GM12878 (cell line): ENCODE results near the gene LXN. TPM values are rescaled to one million over a fixed set of nuclear protein-coding genes. Genes with fewer than 3 reads are reported as not detected.

ENCODE experiments used
- ATAC-seq: fragments of 200-7000 bp; cut with Tn5 transposase; 3 replicates; pipeline ENCODE4 v1.9.1; 2020; ENCODE audit warnings: mild to moderate bottlenecking, moderate library complexity
- BruUV-seq: library from RNA; stranded (reverse); fragments of 400-500 nt; replicated peaks from 2 replicates; lab custom pipeline; 2021; lab: Mats Ljungman, UMichigan
- CTCF ChIA-PET: fragments of 300-600 bp; sonication (Branson Sonifier 250); formaldehyde crosslinking; extraction: SDS; loops from one replicate; lab custom pipeline; 2021; ENCODE audit warnings: inconsistent platforms; lab: Yijun Ruan, JAX
- POLR2A ChIA-PET: fragments of 350-600 bp; formaldehyde crosslinking; extraction: SDS; loops from one replicate; lab custom pipeline; 2021; ENCODE audit warnings: inconsistent platforms; lab: Charles Lee
- RAD21 ChIA-PET: fragments of 300-600 bp; sonication (Branson Sonifier 250); formaldehyde crosslinking; loops from one replicate; lab custom pipeline; 2023; ENCODE audit warnings: antibody characterized with exemption; ENCODE audit not compliant: unreplicated experiment; lab: Charles Lee
- SMC1A ChIA-PET: fragments of 300-600 bp; sonication (Branson Sonifier 250); formaldehyde crosslinking; loops from one replicate; lab custom pipeline; 2023; ENCODE audit not compliant: unreplicated experiment, uncharacterized antibody; lab: Charles Lee
- DNase-seq: peaks from one replicate; pipeline ENCODE4 v3.0.0-alpha.2; 2011; ENCODE audit warnings: low read depth, low spot score
- FAIRE-seq: peaks from 3 replicates; lab custom pipeline; 2011; peaks lifted over from hg19 to GRCh38; lab: Jason Lieb, UNC
- H2AFZ ChIP-seq: 2 replicates; pipeline ENCODE4 v1.6.0; 2011; ENCODE audit warnings: low read depth, low read length, control low read depth; ENCODE audit not compliant: control insufficient read depth
- H3K27ac ChIP-seq: 2 replicates; pipeline ENCODE4 v1.5.1; 2011; ENCODE audit warnings: control low read depth; ENCODE audit not compliant: control insufficient read depth, insufficient read depth
- H3K27me3 ChIP-seq, 2 experiments: replicated peaks in 1 of 2; 2 replicates each; pipeline versions ENCODE4 v1.6.0 to v1.6.1; 2011; ENCODE audit warnings: low read length in 1 of 2; ENCODE audit not compliant: control insufficient read depth in 2 of 2, insufficient read depth in 2 of 2
- H3K36me3 ChIP-seq, 2 experiments: 2 replicates each; pipeline ENCODE4 v1.5.1; 2011; ENCODE audit warnings: low read length in 1 of 2; ENCODE audit not compliant: control insufficient read depth in 2 of 2, insufficient read depth in 2 of 2
- H3K4me1 ChIP-seq: 2 replicates; pipeline ENCODE4 v1.6.1; 2011; ENCODE audit warnings: mild to moderate bottlenecking, low read length, moderate library complexity, mixed read lengths; ENCODE audit not compliant: control insufficient read depth, insufficient read depth
- H3K4me2 ChIP-seq: 2 replicates; pipeline ENCODE4 v1.6.0; 2011; ENCODE audit warnings: control low read depth; ENCODE audit not compliant: control insufficient read depth, insufficient read depth
- H3K4me3 ChIP-seq: fragments of 200-600 bp; sonication (generic); 2 replicates; pipeline ENCODE4 v1.5.1; 2016
- H3K79me2 ChIP-seq: 2 replicates; pipeline ENCODE4 v1.6.0; 2011; ENCODE audit warnings: low read length; ENCODE audit not compliant: control insufficient read depth, insufficient read depth
- H3K9ac ChIP-seq: 2 replicates; pipeline ENCODE4 v1.8.0; 2011; ENCODE audit warnings: low read length, control low read depth, mixed read lengths; ENCODE audit not compliant: control insufficient read depth, insufficient read depth
- H3K9me3 ChIP-seq: replicated peaks from 3 replicates; pipeline ENCODE4 v1.5.1; 2011; ENCODE audit warnings: mild to moderate bottlenecking, low read length; ENCODE audit not compliant: control insufficient read depth, insufficient read depth
- H4K20me1 ChIP-seq: 2 replicates; pipeline ENCODE4 v1.6.0; 2011; ENCODE audit not compliant: control insufficient read depth, insufficient read depth
- CEBPB ChIP-seq, 2 experiments: fragments of 150-350 bp in 1 of 2; IDR thresholded peaks; 2 replicates each; pipeline ENCODE4 v1.6.1; 2012 to 2014; ENCODE audit warnings: low read depth in 2 of 2, low read length in 2 of 2, borderline replicate concordance in 1 of 2, inconsistent platforms in 1 of 2
- RAD21 ChIP-seq: IDR thresholded peaks from 2 replicates; pipeline ENCODE4 v1.6.1; 2011; ENCODE audit warnings: mild to moderate bottlenecking, low read depth, low read length, moderate library complexity; ENCODE audit not compliant: insufficient read depth
- SMC3 ChIP-seq: IDR thresholded peaks from 2 replicates; pipeline ENCODE4 v1.6.1; 2011; ENCODE audit warnings: low read length, improper control_type of control experiment, borderline replicate concordance
- SREBF2 ChIP-seq: IDR thresholded peaks from 2 replicates; pipeline ENCODE4 v1.6.1; 2012; ENCODE audit warnings: mild to moderate bottlenecking, low read length
- YBX1 ChIP-seq: fragments of 450-650 bp; IDR thresholded peaks from 2 replicates; pipeline ENCODE4 v1.6.1; 2016; ENCODE audit warnings: antibody characterized with exemption
- YY1 ChIP-seq: IDR thresholded peaks from 2 replicates; pipeline ENCODE4 v1.6.1; 2011; ENCODE audit warnings: low read depth, mild to moderate bottlenecking, low read length
- ZZZ3 ChIP-seq: IDR thresholded peaks from 2 replicates; pipeline ENCODE4 v1.6.1; 2011; ENCODE audit warnings: low read depth; ENCODE audit not compliant: control insufficient read depth, insufficient read length
- WGBS: methylation state at CpG from one replicate; pipeline ENCODE4 v1.1.6; 2016; ENCODE audit warnings: low lambda C conversion rate; ENCODE audit not compliant: insufficient replicate concordance, insufficient coverage; ENCODE audit errors: missing lambda C conversion rate; 5-methylcytosine and 5-hydroxymethylcytosine counted together
- in situ Hi-C: fragments of 300-500 bp; cut with MboI; formaldehyde crosslinking; loops from 9 replicates; pipeline ENCODE4 v1.14.3; 2018; ENCODE audit warnings: mixed read lengths
- intact Hi-C: fragments of 100-400 bp; cut with micrococcal nuclease; formaldehyde crosslinking; loops from one replicate; pipeline ENCODE4 v1.14.2; 2022; ENCODE audit not compliant: unreplicated experiment
- polyA plus RNA-seq, 11 experiments: library from polyadenylated mRNA; depleted of rRNA in 4 of 11; unstranded in 6 of 11; stranded (reverse) in 5 of 11; fragments of >200 nt; fragmentation: Nextera tagmentation in 4 of 11; fragmentation: Illumina TruSeq in 1 of 11; extraction: Ambion mirVana in 4 of 11; extraction: Trizol in 1 of 11; gene quantifications; 1 replicate in 1 of 11; 2 replicates in 10 of 11; pipeline versions ENCODE4 v1.2.1 to v1.2.3, GENCODE V29; 2011 to 2016; ENCODE audit warnings: inconsistent platforms in 2 of 11, missing spikeins in 2 of 11, low read depth in 1 of 11
- total RNA-seq, 4 experiments: library from RNA; depleted of rRNA in 3 of 4; stranded (reverse); fragments of >200 nt in 3 of 4; fragmentation: Illumina TruSeq in 1 of 4; extraction: Trizol in 1 of 4; gene quantifications; 2 replicates each; pipeline versions ENCODE4 v1.2.1 to v1.2.3, GENCODE V29; 2013 to 2021
- TF ChIP-seq, protein P1 (sequence below): fragments of 450-650 bp; IDR thresholded peaks from 2 replicates; pipeline ENCODE4 v1.6.1; 2014; ENCODE audit warnings: mild to moderate bottlenecking
- TF ChIP-seq, protein P2 (sequence below): fragments of 450-650 bp; IDR thresholded peaks from 2 replicates; pipeline ENCODE4 v1.6.1; 2017; ENCODE audit warnings: mild to moderate bottlenecking, low read depth, inconsistent platforms; ENCODE audit not compliant: poor library complexity, severe bottlenecking
- TF ChIP-seq, protein P3 (sequence below), 3 experiments: IDR thresholded peaks in 2 of 3; conservative IDR thresholded peaks in 1 of 3; 2 replicates each; pipeline ENCODE4 v1.5.1; 2011; ENCODE audit warnings: low read depth in 3 of 3, low read length in 3 of 3, mild to moderate bottlenecking in 3 of 3, control low read depth in 2 of 3, moderate library complexity in 2 of 3, inconsistent platforms in 1 of 3, mixed read lengths in 1 of 3; ENCODE audit not compliant: control insufficient read depth in 2 of 3, insufficient read depth in 1 of 3; ENCODE audit errors: extremely low read depth in 1 of 3

The LXN gene
- total and polyA plus RNA-seq, 10 of the 15 experiments (the other 5 are each of a cell fraction or from before 2014, with no cell fraction given), result 10.7 to 45.0 (median 20.4) TPM

DNA sequence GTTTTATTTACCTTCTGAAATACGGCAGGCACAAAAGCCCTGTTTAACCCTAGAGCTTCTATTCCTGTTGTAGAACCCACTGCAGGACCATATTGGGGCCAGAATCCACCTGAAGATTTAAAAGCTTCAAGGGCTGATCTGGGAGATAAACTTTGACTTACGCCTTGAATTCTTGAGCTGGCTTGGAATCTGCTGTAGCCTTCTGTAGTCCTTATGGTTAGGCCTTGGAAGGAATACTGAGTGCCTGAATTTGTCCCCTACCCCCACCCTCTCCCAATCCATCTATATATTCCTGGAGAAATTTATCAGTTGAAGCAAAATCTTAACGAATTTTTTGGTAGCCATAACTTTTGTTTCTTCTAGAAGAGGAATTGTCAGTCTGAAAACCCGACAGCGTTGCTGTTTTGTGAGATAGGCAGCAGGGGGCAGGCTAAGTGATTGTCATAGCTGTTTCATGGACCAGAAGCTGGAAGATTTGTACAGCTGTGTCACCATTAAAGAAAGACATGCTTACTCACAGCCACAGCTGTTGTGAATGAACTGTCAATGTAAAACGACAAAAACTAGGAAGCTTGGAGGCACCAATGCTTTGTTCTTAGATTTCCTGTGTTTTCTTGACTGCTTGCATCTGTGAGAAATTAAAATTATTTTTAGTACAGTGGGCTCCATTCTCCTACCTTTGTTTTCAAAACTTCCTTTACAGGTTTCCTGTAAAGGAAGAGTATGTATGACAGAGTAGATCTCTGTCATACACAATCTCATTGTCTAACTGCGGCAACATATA lies 12.8 kb downstream of the LXN start:
- no TSS peak for BruUV-seq
- ChIA-PET SMC1A (interaction anchor here (0.7 to 2.3 kb wide), 15 partner anchors 9 to 188 kb away, joined by 3 to 16 read pairs (median 4); partner anchors contain the start of gene GFM1), RAD21 (interaction anchor here (0.8 to 2.3 kb wide), 5 partner anchors 15 to 132 kb away, joined by 3 to 19 read pairs (median 4); partner anchors contain the start of gene GFM1), POLR2A (interaction anchor here (1.1 kb wide), 2 partner anchors 10 to 13 kb away, joined by 3 read pairs; partner anchors contain the start of gene LXN), CTCF (interaction anchor here (0.7 to 4.1 kb wide), 26 partner anchors 8 to 601 kb away, joined by 3 to 78 read pairs (median 5); partner anchors contain the start of genes GFM1, LXN and MFSD1)
- FAIRE-seq (peak; percentile 18), DNase-seq (no peak), ATAC-seq (peak; percentile 88)
- intact Hi-C loops, result loop anchor here (1.0 kb wide), 1 partner anchor 132 kb away; no protein-coding TSS in a partner anchor
- no peaks in the 10 kb centered on the region for H4K20me1 ChIP-seq
- WGBS, result 57% methylated on average over 7 of the region's 7 CpGs
- no peak overlapping the region for H3K27ac ChIP-seq
- TF ChIP-seq CEBPB (IDR thresholded peaks at IDR 0.05; ENCODE audit: borderline replicate concordance in 1 of 2, low read depth in 2 of 2, low read length in 2 of 2) (no peak), YY1 (peak; percentile 22; the same call in 1 of the 2 replicates), SMC3 (peak; percentile 42; the same call in 1 of the 2 replicates), ZZZ3 (no peak), SREBF2 (no peak), RAD21 (peak; percentile 43; the same call in 1 of the 2 replicates), YBX1 (no peak)
- TF ChIP-seq, protein P1, sequence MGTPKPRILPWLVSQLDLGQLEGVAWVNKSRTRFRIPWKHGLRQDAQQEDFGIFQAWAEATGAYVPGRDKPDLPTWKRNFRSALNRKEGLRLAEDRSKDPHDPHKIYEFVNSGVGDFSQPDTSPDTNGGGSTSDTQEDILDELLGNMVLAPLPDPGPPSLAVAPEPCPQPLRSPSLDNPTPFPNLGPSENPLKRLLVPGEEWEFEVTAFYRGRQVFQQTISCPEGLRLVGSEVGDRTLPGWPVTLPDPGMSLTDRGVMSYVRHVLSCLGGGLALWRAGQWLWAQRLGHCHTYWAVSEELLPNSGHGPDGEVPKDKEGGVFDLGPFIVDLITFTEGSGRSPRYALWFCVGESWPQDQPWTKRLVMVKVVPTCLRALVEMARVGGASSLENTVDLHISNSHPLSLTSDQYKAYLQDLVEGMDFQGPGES, result no peak
- TF ChIP-seq, protein P2, sequence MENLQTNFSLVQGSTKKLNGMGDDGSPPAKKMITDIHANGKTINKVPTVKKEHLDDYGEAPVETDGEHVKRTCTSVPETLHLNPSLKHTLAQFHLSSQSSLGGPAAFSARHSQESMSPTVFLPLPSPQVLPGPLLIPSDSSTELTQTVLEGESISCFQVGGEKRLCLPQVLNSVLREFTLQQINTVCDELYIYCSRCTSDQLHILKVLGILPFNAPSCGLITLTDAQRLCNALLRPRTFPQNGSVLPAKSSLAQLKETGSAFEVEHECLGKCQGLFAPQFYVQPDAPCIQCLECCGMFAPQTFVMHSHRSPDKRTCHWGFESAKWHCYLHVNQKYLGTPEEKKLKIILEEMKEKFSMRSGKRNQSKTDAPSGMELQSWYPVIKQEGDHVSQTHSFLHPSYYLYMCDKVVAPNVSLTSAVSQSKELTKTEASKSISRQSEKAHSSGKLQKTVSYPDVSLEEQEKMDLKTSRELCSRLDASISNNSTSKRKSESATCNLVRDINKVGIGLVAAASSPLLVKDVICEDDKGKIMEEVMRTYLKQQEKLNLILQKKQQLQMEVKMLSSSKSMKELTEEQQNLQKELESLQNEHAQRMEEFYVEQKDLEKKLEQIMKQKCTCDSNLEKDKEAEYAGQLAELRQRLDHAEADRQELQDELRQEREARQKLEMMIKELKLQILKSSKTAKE, result no peak
- TF ChIP-seq, protein P3, sequence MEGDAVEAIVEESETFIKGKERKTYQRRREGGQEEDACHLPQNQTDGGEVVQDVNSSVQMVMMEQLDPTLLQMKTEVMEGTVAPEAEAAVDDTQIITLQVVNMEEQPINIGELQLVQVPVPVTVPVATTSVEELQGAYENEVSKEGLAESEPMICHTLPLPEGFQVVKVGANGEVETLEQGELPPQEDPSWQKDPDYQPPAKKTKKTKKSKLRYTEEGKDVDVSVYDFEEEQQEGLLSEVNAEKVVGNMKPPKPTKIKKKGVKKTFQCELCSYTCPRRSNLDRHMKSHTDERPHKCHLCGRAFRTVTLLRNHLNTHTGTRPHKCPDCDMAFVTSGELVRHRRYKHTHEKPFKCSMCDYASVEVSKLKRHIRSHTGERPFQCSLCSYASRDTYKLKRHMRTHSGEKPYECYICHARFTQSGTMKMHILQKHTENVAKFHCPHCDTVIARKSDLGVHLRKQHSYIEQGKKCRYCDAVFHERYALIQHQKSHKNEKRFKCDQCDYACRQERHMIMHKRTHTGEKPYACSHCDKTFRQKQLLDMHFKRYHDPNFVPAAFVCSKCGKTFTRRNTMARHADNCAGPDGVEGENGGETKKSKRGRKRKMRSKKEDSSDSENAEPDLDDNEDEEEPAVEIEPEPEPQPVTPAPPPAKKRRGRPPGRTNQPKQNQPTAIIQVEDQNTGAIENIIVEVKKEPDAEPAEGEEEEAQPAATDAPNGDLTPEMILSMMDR (IDR thresholded peaks at IDR 0.05 in 2 of 3, conservative IDR thresholded peaks at IDR 0.05 in 1 of 3; ENCODE audit: control insufficient read depth in 2 of 3, extremely low read depth in 1 of 3, insufficient read depth in 1 of 3, low read depth in 3 of 3, low read length in 3 of 3), result peak; percentile 56 to 69 (median 68)
- H3K9ac ChIP-seq, result no peak overlapping the region
- H3K4me2 ChIP-seq, result no peak overlapping the region
- H3K36me3 ChIP-seq, result peaks cover 1 to 24% of the 10 kb centered on the region in 2 experiments
- no peaks in the 10 kb centered on the region for H3K27me3 ChIP-seq
- no peaks in the 10 kb centered on the region for H3K4me1 ChIP-seq
- H3K79me2 ChIP-seq, result no peaks in the 10 kb centered on the region
- H3K9me3 ChIP-seq, result no peaks in the 10 kb centered on the region
- no peak overlapping the region for H2AFZ ChIP-seq
- no peak overlapping the region for H3K4me3 ChIP-seq
- in situ Hi-C loops, result no loop called here
